Mesodermal cell (in vitro differentiated cells): ENCODE measurements around the gene CDHR2.

Experiments
- H3K27ac ChIP-seq: 2 replicates; pipeline ENCODE4 v1.7.0; 2013; ENCODE audit warnings: mild to moderate bottlenecking, low read depth, low read length, moderate library complexity; ENCODE audit not compliant: severe bottlenecking
- H3K36me3 ChIP-seq: 2 replicates; pipeline ENCODE4 v1.7.1; 2013; ENCODE audit warnings: mild to moderate bottlenecking, low read length, moderate library complexity; ENCODE audit not compliant: control insufficient read depth, insufficient read depth
- H3K4me1 ChIP-seq: one replicate; pipeline ENCODE4 v1.7.1; 2013; ENCODE audit warnings: mild to moderate bottlenecking, low read length; ENCODE audit not compliant: insufficient read depth, control insufficient read depth, poor library complexity, severe bottlenecking
- H3K4me3 ChIP-seq: 2 replicates; pipeline ENCODE4 v1.7.0; 2013; ENCODE audit warnings: low read length, control low read depth, mild to moderate bottlenecking; ENCODE audit not compliant: insufficient read depth, poor library complexity, severe bottlenecking; ENCODE audit errors: extremely low read depth
- H3K9me3 ChIP-seq: 2 replicates; pipeline ENCODE4 v1.7.1; 2013; ENCODE audit warnings: mild to moderate bottlenecking, low read length, moderate library complexity; ENCODE audit not compliant: control insufficient read depth
- WGBS, 2 experiments: methylation state at CpG; one replicate each; pipeline ENCODE4 v1.1.5; 2013; ENCODE audit warnings: missing lambda C conversion rate in 2 of 2; ENCODE audit not compliant: insufficient coverage in 2 of 2; 5-methylcytosine and 5-hydroxymethylcytosine counted together

Gene CDHR2

GRCh38 chr5:176517053-176517661, 32.0 kb upstream of the CDHR2 start:
- Histone ChIP-seq H3K4me3 (no peak overlapping the region), H3K9me3 (no peaks in the 10 kb centered on the region), H3K36me3 (no peaks in the 10 kb centered on the region), H3K27ac (no peak overlapping the region), H3K4me1 (no peaks in the 10 kb centered on the region)
- WGBS, 2 experiments: 87 to 92% methylated on average over 3 to 6 of the region's 7 CpGs

- H3K36me3 ChIP-seq: no peaks in the 10 kb centered on the region
- no peak overlapping the region for H3K27ac ChIP-seq
- no peaks in the 10 kb centered on the region for H3K9me3 ChIP-seq
- WGBS, 2 experiments: 76 to 84% methylated on average over 14 of the region's 16 CpGs
- no peak overlapping the region for H3K4me3 ChIP-seq
- H3K4me1 ChIP-seq: no peaks in the 10 kb centered on the region
These were observed 29.1 kb upstream of the CDHR2 start for GRCh38 chr5:176519810-176520720.

- H3K36me3 ChIP-seq: no peaks in the 10 kb centered on the region
- H3K9me3 ChIP-seq: no peaks in the 10 kb centered on the region
- H3K27ac ChIP-seq: no peak overlapping the region
- WGBS, 2 experiments: 73 to 80% methylated on average over 7 of the region's 7 CpGs
- no peaks in the 10 kb centered on the region for H3K4me1 ChIP-seq
- H3K4me3 ChIP-seq: no peak overlapping the region
These were observed 27.9 kb upstream of the CDHR2 start for GRCh38 chr5:176521286-176521685.

GRCh38 chr5:176521699-176522263, 27.4 kb upstream of the CDHR2 start:
- 69 to 81% methylated on average over 8 to 9 of the region's 10 CpGs for WGBS, 2 experiments
- Histone ChIP-seq H3K4me3 (no peak overlapping the region), H3K9me3 (no peaks in the 10 kb centered on the region), H3K36me3 (no peaks in the 10 kb centered on the region), H3K27ac (no peak overlapping the region), H3K4me1 (no peaks in the 10 kb centered on the region)

DNA sequence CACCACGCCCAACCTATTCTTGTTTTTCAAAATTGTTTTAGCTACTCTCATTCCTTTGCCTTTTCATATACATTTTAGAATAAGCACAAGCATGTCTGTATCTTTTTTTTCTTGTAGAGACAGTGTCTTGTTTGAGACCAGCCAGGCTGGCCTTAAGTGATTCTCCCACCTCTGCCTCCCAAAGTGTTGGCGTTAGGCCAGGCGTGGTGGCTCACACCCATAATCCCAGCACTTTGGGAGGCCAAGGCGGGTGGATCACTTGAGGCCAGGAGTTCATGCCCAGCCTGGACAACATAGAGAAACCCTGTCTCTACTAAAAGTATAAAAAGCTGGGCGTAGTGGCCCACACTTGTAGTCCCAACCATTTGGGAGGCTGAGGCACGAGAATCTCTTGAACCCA, 25.0 kb upstream of the CDHR2 start:
- WGBS, 2 experiments: 100% methylated on average over 4 to 6 of the region's 6 CpGs
- no peaks in the 10 kb centered on the region for H3K4me1 ChIP-seq
- H3K27ac ChIP-seq: no peak overlapping the region
- no peaks in the 10 kb centered on the region for H3K9me3 ChIP-seq
- peaks cover 23% of the 10 kb centered on the region for H3K36me3 ChIP-seq
- H3K4me3 ChIP-seq: no peak overlapping the region

- WGBS, 2 experiments: 92 to 94% methylated on average over 12 to 15 of the region's 15 CpGs
- Histone ChIP-seq H3K27ac (no peak overlapping the region), H3K4me1 (no peaks in the 10 kb centered on the region), H3K36me3 (peaks cover 30% of the 10 kb centered on the region), H3K4me3 (no peak overlapping the region), H3K9me3 (no peaks in the 10 kb centered on the region)
These were observed 24.2 kb upstream of the CDHR2 start for GRCh38 chr5:176524987-176525386.

GRCh38 chr5:176525677-176526076, 23.5 kb upstream of the CDHR2 start:
- Histone ChIP-seq H3K9me3 (no peaks in the 10 kb centered on the region), H3K4me3 (no peak overlapping the region)
- WGBS, 2 experiments: 97 to 99% methylated on average over 8 of the region's 9 CpGs

GRCh38 chr5:176526462-176526861, 22.7 kb upstream of the CDHR2 start:
- peaks cover 42% of the 10 kb centered on the region for H3K36me3 ChIP-seq
- WGBS, 2 experiments: 80 to 85% methylated on average over 1 to 4 of the region's 9 CpGs
- H3K4me1 ChIP-seq: peaks cover 4% of the 10 kb centered on the region
- no peak overlapping the region for H3K27ac ChIP-seq
- no peak overlapping the region for H3K4me3 ChIP-seq
- H3K9me3 ChIP-seq: no peaks in the 10 kb centered on the region

More at GRCh38 chr5:176525677-176526076, 23.5 kb upstream of the CDHR2 start:
- Histone ChIP-seq H3K4me1 (no peaks in the 10 kb centered on the region), H3K27ac (no peak overlapping the region), H3K36me3 (peaks cover 34% of the 10 kb centered on the region)

GRCh38 chr5:176527246-176528222, 21.6 kb upstream of the CDHR2 start:
- Histone ChIP-seq H3K4me3 (no peak overlapping the region), H3K27ac (no peak overlapping the region), H3K36me3 (peaks cover 52% of the 10 kb centered on the region), H3K9me3 (no peaks in the 10 kb centered on the region), H3K4me1 (peaks cover 4% of the 10 kb centered on the region)
- WGBS, 2 experiments: 96 to 98% methylated on average over 26 to 31 of the region's 34 CpGs

GRCh38 chr5:176528301-176528700, 20.8 kb upstream of the CDHR2 start:
- Histone ChIP-seq H3K36me3 (peaks cover 60% of the 10 kb centered on the region), H3K4me1 (peaks cover 7% of the 10 kb centered on the region), H3K4me3 (no peak overlapping the region), H3K27ac (no peak overlapping the region), H3K9me3 (no peaks in the 10 kb centered on the region)
- WGBS, 2 experiments: 95 to 99% methylated on average over 9 to 11 of the region's 11 CpGs
